ENCODE data around the gene FRMD5.

- TF ChIP-seq CTCF (conservative IDR thresholded peaks at IDR 0.05 in 1 of 2, IDR thresholded peaks at IDR 0.05 in 1 of 2; ENCODE audit: low read depth in 1 of 2, low read length in 2 of 2): no peak
- no peak for TF ChIP-seq EZH2 (IDR thresholded peaks at IDR 0.05; ENCODE audit: low read length, missing control alignments)
Measured at GRCh38 chr15:43913941-43914340, 281.1 kb downstream of the FRMD5 start.

Measured in fibroblast of lung (primary cell).